ENCODE results near the gene ZNF23.

DNA sequence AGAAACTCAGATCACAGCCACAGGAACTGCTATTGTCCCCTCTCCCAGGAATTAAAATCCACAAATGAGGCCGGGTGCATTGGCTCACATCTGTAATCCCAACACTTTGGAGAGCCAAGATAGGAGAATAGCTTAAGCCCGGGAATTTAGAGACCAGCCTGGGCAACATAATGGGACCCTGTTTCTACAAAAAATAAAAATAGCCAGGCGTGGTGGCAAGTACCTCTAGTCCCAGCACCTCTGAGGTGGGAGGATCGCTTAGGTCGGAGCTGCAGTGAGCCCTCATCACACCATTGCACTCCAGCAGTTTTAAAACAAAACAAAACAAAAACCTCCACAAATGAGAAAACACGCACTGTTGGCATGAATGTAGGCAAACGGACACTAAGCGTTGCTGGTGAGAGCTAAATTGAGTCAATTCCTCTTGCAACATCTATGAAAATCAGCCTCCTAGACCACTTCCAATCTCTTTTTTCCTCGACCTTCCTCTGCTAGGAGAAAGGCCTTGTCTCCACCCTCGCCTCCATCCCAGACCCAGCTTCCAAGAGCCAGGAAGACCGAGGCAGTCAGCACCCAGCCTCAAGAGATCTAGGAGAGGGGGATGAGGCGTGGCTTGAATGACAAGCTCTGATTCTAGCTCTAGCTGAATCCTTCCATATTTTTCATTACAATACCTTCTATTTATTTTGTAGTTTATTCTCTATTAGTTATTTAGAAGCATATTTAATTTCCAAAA is 35.0 kb downstream of the ZNF23 start:
- TF ChIP-seq GATA2 (IDR thresholded peaks at IDR 0.05; ENCODE audit: low read depth, low read length) (no peak), GATA3 (IDR thresholded peaks at IDR 0.05; ENCODE audit: low read depth, low read length) (no peak)

Data from SH-SY5Y (cell line).